GM12878 (cell line): ENCODE data around the gene BCR. TPM values are rescaled to one million over a fixed set of nuclear protein-coding genes. Genes with fewer than 3 reads are reported as not detected.

Source experiments
- ATAC-seq: fragments of 200-7000 bp; cut with Tn5 transposase; 3 replicates; pipeline ENCODE4 v1.9.1; 2020; ENCODE audit warnings: mild to moderate bottlenecking, moderate library complexity
- BruUV-seq: library from RNA; stranded (reverse); fragments of 400-500 nt; replicated peaks from 2 replicates; lab custom pipeline; 2021; lab: Mats Ljungman, UMichigan
- CTCF ChIA-PET: fragments of 300-600 bp; sonication (Branson Sonifier 250); formaldehyde crosslinking; extraction: SDS; loops from one replicate; lab custom pipeline; 2021; ENCODE audit warnings: inconsistent platforms; lab: Yijun Ruan, JAX
- POLR2A ChIA-PET: fragments of 350-600 bp; formaldehyde crosslinking; extraction: SDS; loops from one replicate; lab custom pipeline; 2021; ENCODE audit warnings: inconsistent platforms; lab: Charles Lee
- RAD21 ChIA-PET: fragments of 300-600 bp; sonication (Branson Sonifier 250); formaldehyde crosslinking; loops from one replicate; lab custom pipeline; 2023; ENCODE audit warnings: antibody characterized with exemption; ENCODE audit not compliant: unreplicated experiment; lab: Charles Lee
- SMC1A ChIA-PET: fragments of 300-600 bp; sonication (Branson Sonifier 250); formaldehyde crosslinking; loops from one replicate; lab custom pipeline; 2023; ENCODE audit not compliant: unreplicated experiment, uncharacterized antibody; lab: Charles Lee
- DNase-seq: peaks from one replicate; pipeline ENCODE4 v3.0.0-alpha.2; 2011; ENCODE audit warnings: low read depth, low spot score
- FAIRE-seq: peaks from 3 replicates; lab custom pipeline; 2011; peaks lifted over from hg19 to GRCh38; lab: Jason Lieb, UNC
- H2AFZ ChIP-seq: 2 replicates; pipeline ENCODE4 v1.6.0; 2011; ENCODE audit warnings: low read depth, low read length, control low read depth; ENCODE audit not compliant: control insufficient read depth
- H3K27ac ChIP-seq: 2 replicates; pipeline ENCODE4 v1.5.1; 2011; ENCODE audit warnings: control low read depth; ENCODE audit not compliant: control insufficient read depth, insufficient read depth
- H3K27me3 ChIP-seq, 2 experiments: replicated peaks in 1 of 2; 2 replicates each; pipeline versions ENCODE4 v1.6.0 to v1.6.1; 2011; ENCODE audit warnings: low read length in 1 of 2; ENCODE audit not compliant: control insufficient read depth in 2 of 2, insufficient read depth in 2 of 2
- H3K36me3 ChIP-seq, 2 experiments: 2 replicates each; pipeline ENCODE4 v1.5.1; 2011; ENCODE audit warnings: low read length in 1 of 2; ENCODE audit not compliant: control insufficient read depth in 2 of 2, insufficient read depth in 2 of 2
- H3K4me1 ChIP-seq: 2 replicates; pipeline ENCODE4 v1.6.1; 2011; ENCODE audit warnings: mild to moderate bottlenecking, low read length, moderate library complexity, mixed read lengths; ENCODE audit not compliant: control insufficient read depth, insufficient read depth
- H3K4me2 ChIP-seq: 2 replicates; pipeline ENCODE4 v1.6.0; 2011; ENCODE audit warnings: control low read depth; ENCODE audit not compliant: control insufficient read depth, insufficient read depth
- H3K4me3 ChIP-seq: fragments of 200-600 bp; sonication (generic); 2 replicates; pipeline ENCODE4 v1.5.1; 2016
- H3K79me2 ChIP-seq: 2 replicates; pipeline ENCODE4 v1.6.0; 2011; ENCODE audit warnings: low read length; ENCODE audit not compliant: control insufficient read depth, insufficient read depth
- H3K9ac ChIP-seq: 2 replicates; pipeline ENCODE4 v1.8.0; 2011; ENCODE audit warnings: low read length, control low read depth, mixed read lengths; ENCODE audit not compliant: control insufficient read depth, insufficient read depth
- H3K9me3 ChIP-seq: replicated peaks from 3 replicates; pipeline ENCODE4 v1.5.1; 2011; ENCODE audit warnings: mild to moderate bottlenecking, low read length; ENCODE audit not compliant: control insufficient read depth, insufficient read depth
- H4K20me1 ChIP-seq: 2 replicates; pipeline ENCODE4 v1.6.0; 2011; ENCODE audit not compliant: control insufficient read depth, insufficient read depth
- ASH2L ChIP-seq: fragments of 300-600, 200-600 bp; sonication (generic); IDR thresholded peaks from 2 replicates; pipeline ENCODE4 v1.6.1; 2017; ENCODE audit warnings: low read depth, mild to moderate bottlenecking, borderline replicate concordance
- ATF3 ChIP-seq: IDR thresholded peaks from 2 replicates; pipeline ENCODE4 v1.6.1; 2011; ENCODE audit warnings: low read depth, mild to moderate bottlenecking, low read length, moderate library complexity, borderline replicate concordance; ENCODE audit errors: extremely low read depth
- BHLHE40 ChIP-seq, 2 experiments: fragments of 450-650 bp in 1 of 2; IDR thresholded peaks; 2 replicates each; pipeline ENCODE4 v1.6.1; 2011 to 2017; ENCODE audit warnings: low read depth in 2 of 2, borderline replicate concordance in 1 of 2, improper control_type of control experiment in 1 of 2, low read length in 1 of 2, mild to moderate bottlenecking in 1 of 2
- CBFB ChIP-seq: IDR thresholded peaks from 2 replicates; pipeline ENCODE4 v1.6.1; 2016; ENCODE audit warnings: antibody characterized with exemption, low read depth
- ETV6 ChIP-seq, 2 experiments: fragments of 450-650 bp in 1 of 2; IDR thresholded peaks in 1 of 2; conservative IDR thresholded peaks in 1 of 2; 2 replicates each; pipeline ENCODE4 v1.6.1; 2014; ENCODE audit warnings: antibody characterized with exemption in 1 of 2, borderline replicate concordance in 1 of 2, low read depth in 1 of 2, mild to moderate bottlenecking in 1 of 2, moderate library complexity in 1 of 2
- HDAC2 ChIP-seq: fragments of 200-600 bp; sonication (generic); IDR thresholded peaks from 2 replicates; pipeline ENCODE4 v1.6.1; 2017
- HDGF ChIP-seq: fragments of 450-650 bp; IDR thresholded peaks from 2 replicates; pipeline ENCODE4 v1.6.1; 2016; ENCODE audit warnings: antibody characterized with exemption
- IKZF2 ChIP-seq, 2 experiments: fragments of 450-650 bp; IDR thresholded peaks; 2 replicates each; pipeline ENCODE4 v1.6.1; 2017; ENCODE audit warnings: mild to moderate bottlenecking in 2 of 2, moderate library complexity in 2 of 2
- JUNB ChIP-seq: IDR thresholded peaks from 2 replicates; pipeline ENCODE4 v1.6.1; 2016; ENCODE audit warnings: antibody characterized with exemption, mild to moderate bottlenecking
- KLF5 ChIP-seq: fragments of 450-650 bp; IDR thresholded peaks from 2 replicates; pipeline ENCODE4 v1.6.1; 2014; ENCODE audit warnings: mild to moderate bottlenecking; ENCODE audit not compliant: partially characterized antibody
- PAX5 ChIP-seq: IDR thresholded peaks from 2 replicates; pipeline ENCODE4 v1.6.1; 2011; ENCODE audit warnings: low read depth, low read length, borderline replicate concordance
- POU2F2 ChIP-seq: IDR thresholded peaks from 3 replicates; pipeline ENCODE4 v1.6.1; 2011; ENCODE audit warnings: low read depth, mild to moderate bottlenecking, low read length, borderline replicate concordance
- RAD51 ChIP-seq: fragments of 450-650 bp; IDR thresholded peaks from 2 replicates; pipeline ENCODE4 v1.6.1; 2016; ENCODE audit warnings: moderate library complexity, mild to moderate bottlenecking, inconsistent platforms
- RBBP5 ChIP-seq: fragments of 200-600 bp; sonication (generic); conservative IDR thresholded peaks from 2 replicates; pipeline ENCODE4 v1.6.1; 2016
- RCOR1 ChIP-seq: conservative IDR thresholded peaks from 2 replicates; pipeline ENCODE4 v1.6.1; 2012; ENCODE audit warnings: low read depth, low read length, improper control_type of control experiment
- RUNX3 ChIP-seq: IDR thresholded peaks from 2 replicates; pipeline ENCODE4 v1.6.1; 2012; ENCODE audit warnings: low read length, inconsistent platforms
- WGBS: methylation state at CpG from one replicate; pipeline ENCODE4 v1.1.6; 2016; ENCODE audit warnings: low lambda C conversion rate; ENCODE audit not compliant: insufficient replicate concordance, insufficient coverage; ENCODE audit errors: missing lambda C conversion rate; 5-methylcytosine and 5-hydroxymethylcytosine counted together
- in situ Hi-C: fragments of 300-500 bp; cut with MboI; formaldehyde crosslinking; loops from 9 replicates; pipeline ENCODE4 v1.14.3; 2018; ENCODE audit warnings: mixed read lengths
- intact Hi-C: fragments of 100-400 bp; cut with micrococcal nuclease; formaldehyde crosslinking; loops from one replicate; pipeline ENCODE4 v1.14.2; 2022; ENCODE audit not compliant: unreplicated experiment
- polyA plus RNA-seq, 11 experiments: library from polyadenylated mRNA; depleted of rRNA in 4 of 11; unstranded in 6 of 11; stranded (reverse) in 5 of 11; fragments of >200 nt; fragmentation: Nextera tagmentation in 4 of 11; fragmentation: Illumina TruSeq in 1 of 11; extraction: Ambion mirVana in 4 of 11; extraction: Trizol in 1 of 11; gene quantifications; 1 replicate in 1 of 11; 2 replicates in 10 of 11; pipeline versions ENCODE4 v1.2.1 to v1.2.3, GENCODE V29; 2011 to 2016; ENCODE audit warnings: inconsistent platforms in 2 of 11, missing spikeins in 2 of 11, low read depth in 1 of 11
- total RNA-seq, 4 experiments: library from RNA; depleted of rRNA in 3 of 4; stranded (reverse); fragments of >200 nt in 3 of 4; fragmentation: Illumina TruSeq in 1 of 4; extraction: Trizol in 1 of 4; gene quantifications; 2 replicates each; pipeline versions ENCODE4 v1.2.1 to v1.2.3, GENCODE V29; 2013 to 2021
- TF ChIP-seq, protein P1 (sequence below): IDR thresholded peaks from 2 replicates; pipeline ENCODE4 v1.6.1; 2012; ENCODE audit warnings: low read depth, low read length, improper control_type of control experiment
- TF ChIP-seq, protein P2 (sequence below), 3 experiments: IDR thresholded peaks in 2 of 3; conservative IDR thresholded peaks in 1 of 3; 2 replicates each; pipeline ENCODE4 v1.5.1; 2011; ENCODE audit warnings: low read depth in 3 of 3, low read length in 3 of 3, mild to moderate bottlenecking in 3 of 3, control low read depth in 2 of 3, moderate library complexity in 2 of 3, inconsistent platforms in 1 of 3, mixed read lengths in 1 of 3; ENCODE audit not compliant: control insufficient read depth in 2 of 3, insufficient read depth in 1 of 3; ENCODE audit errors: extremely low read depth in 1 of 3

BCR gene
- total and polyA plus RNA-seq, 10 of the 15 experiments (the other 5 are each of a cell fraction or from before 2014, with no cell fraction given) = 1.7 to 64.7 (median 18.4) TPM

GRCh38 chr22:23243006-23243573 is 62.8 kb downstream of the BCR start:
- Histone ChIP-seq H3K27me3 (no peaks in the 10 kb centered on the region), H3K36me3 (peaks cover 0 to 5% of the 10 kb centered on the region in 2 experiments; a peak in 2 of 4 replicates), H2AFZ (no peak overlapping the region; the same call in 1 of the 2 replicates), H3K4me3 (0 out of 2 replicates have a peak overlapping the region, but pooled peaks have one; percentile 23), H3K79me2 (peaks cover 7% of the 10 kb centered on the region), H3K4me2 (peak overlapping the region; percentile 17), H4K20me1 (no peaks in the 10 kb centered on the region), H3K9ac (no peak overlapping the region), H3K27ac (peak overlapping the region; percentile 28; the same call in 1 of the 2 replicates), H3K4me1 (peaks cover 35% of the 10 kb centered on the region), H3K9me3 (no peaks in the 10 kb centered on the region; the same call in 2 of the 3 replicates)
- peak; percentile 89 for FAIRE-seq
- POLR2A ChIA-PET = interaction anchor here (0.7 to 1.9 kb wide), 2 partner anchors 8 to 24 kb away, joined by 3 to 7 read pairs; no protein-coding TSS in a partner anchor
- SMC1A ChIA-PET = interaction anchor here (0.5 to 1.9 kb wide), 8 partner anchors 23 to 81 kb away, joined by 3 to 6 read pairs (median 4); no protein-coding TSS in a partner anchor
- in situ Hi-C loops = no loop called here
- DNase-seq = peak; percentile 41
- WGBS = 20% methylated on average over 8 of the region's 8 CpGs
- intact Hi-C loops = no loop called here
- RAD21 ChIA-PET = interaction anchor here (0.7 to 2.2 kb wide), 5 partner anchors 23 to 283 kb away, joined by 3 to 8 read pairs (median 5); no protein-coding TSS in a partner anchor
- ATAC-seq = peak; percentile 92
- CTCF ChIA-PET = interaction anchor here (0.6 to 2.8 kb wide), 12 partner anchors 13 to 620 kb away, joined by 3 to 15 read pairs (median 4); no protein-coding TSS in a partner anchor
- BruUV-seq = no TSS peak
- TF ChIP-seq CBFB (0 out of 2 replicates have a peak, but pooled peaks have one; percentile 48), BHLHE40 (IDR thresholded peaks at IDR 0.05; ENCODE audit: borderline replicate concordance in 1 of 2, low read depth in 2 of 2, low read length in 1 of 2) (peak in 1 of 2 experiments; percentile 45; a peak in 1 of 4 replicates), ATF3 (peak; percentile 45; the same call in 1 of the 2 replicates), POU2F2 (peak; percentile 93), PAX5 (no peak), RBBP5 (no peak), HDGF (no peak), ASH2L (no peak), HDAC2 (no peak), IKZF2 (IDR thresholded peaks at IDR 0.05) (0 out of 4 replicates have a peak, but pooled peaks of 1 of the 2 experiments have one; percentile 23), RCOR1 (no peak), KLF5 (no peak), RAD51 (peak; percentile 76), RUNX3 (peak; percentile 87), JUNB (peak; percentile 33; the same call in 1 of the 2 replicates), ETV6 (conservative IDR thresholded peaks at IDR 0.05 in 1 of 2, IDR thresholded peaks at IDR 0.05 in 1 of 2; ENCODE audit: borderline replicate concordance in 1 of 2, low read depth in 1 of 2) (no peak)
- TF ChIP-seq, protein P1, sequence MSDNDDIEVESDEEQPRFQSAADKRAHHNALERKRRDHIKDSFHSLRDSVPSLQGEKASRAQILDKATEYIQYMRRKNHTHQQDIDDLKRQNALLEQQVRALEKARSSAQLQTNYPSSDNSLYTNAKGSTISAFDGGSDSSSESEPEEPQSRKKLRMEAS = no peak
- TF ChIP-seq, protein P2, sequence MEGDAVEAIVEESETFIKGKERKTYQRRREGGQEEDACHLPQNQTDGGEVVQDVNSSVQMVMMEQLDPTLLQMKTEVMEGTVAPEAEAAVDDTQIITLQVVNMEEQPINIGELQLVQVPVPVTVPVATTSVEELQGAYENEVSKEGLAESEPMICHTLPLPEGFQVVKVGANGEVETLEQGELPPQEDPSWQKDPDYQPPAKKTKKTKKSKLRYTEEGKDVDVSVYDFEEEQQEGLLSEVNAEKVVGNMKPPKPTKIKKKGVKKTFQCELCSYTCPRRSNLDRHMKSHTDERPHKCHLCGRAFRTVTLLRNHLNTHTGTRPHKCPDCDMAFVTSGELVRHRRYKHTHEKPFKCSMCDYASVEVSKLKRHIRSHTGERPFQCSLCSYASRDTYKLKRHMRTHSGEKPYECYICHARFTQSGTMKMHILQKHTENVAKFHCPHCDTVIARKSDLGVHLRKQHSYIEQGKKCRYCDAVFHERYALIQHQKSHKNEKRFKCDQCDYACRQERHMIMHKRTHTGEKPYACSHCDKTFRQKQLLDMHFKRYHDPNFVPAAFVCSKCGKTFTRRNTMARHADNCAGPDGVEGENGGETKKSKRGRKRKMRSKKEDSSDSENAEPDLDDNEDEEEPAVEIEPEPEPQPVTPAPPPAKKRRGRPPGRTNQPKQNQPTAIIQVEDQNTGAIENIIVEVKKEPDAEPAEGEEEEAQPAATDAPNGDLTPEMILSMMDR (IDR thresholded peaks at IDR 0.05 in 2 of 3, conservative IDR thresholded peaks at IDR 0.05 in 1 of 3; ENCODE audit: control insufficient read depth in 2 of 3, extremely low read depth in 1 of 3, insufficient read depth in 1 of 3, low read depth in 3 of 3, low read length in 3 of 3) = no peak
